ENCODE results near the gene C14orf132.
"Not testable (repeated sequence)": the region's sequence is repeated elsewhere in the genome, so short reads cannot be mapped to it uniquely, and the experiment has no call there.

Gene C14orf132

GRCh38 chr14:96060186-96060933, 21.2 kb downstream of the C14orf132 start:
- no peak for DNase-seq

GRCh38 chr14:96062010-96062409, 22.8 kb downstream of the C14orf132 start:
- no peak for DNase-seq

GRCh38 chr14:96062506-96062905, 23.3 kb downstream of the C14orf132 start:
- no peak for DNase-seq

- DNase-seq = no peak
These were observed 25.7 kb downstream of the C14orf132 start for GRCh38 chr14:96064866-96065265.

GRCh38 chr14:96065661-96066459, 26.7 kb downstream of the C14orf132 start:
- DNase-seq = no peak

- no peak for DNase-seq
These were observed 27.8 kb downstream of the C14orf132 start for GRCh38 chr14:96066976-96067375.

GRCh38 chr14:96067985-96068930, 29.1 kb downstream of the C14orf132 start:
- no peak for DNase-seq

- DNase-seq = no peak
These were observed 30.3 kb downstream of the C14orf132 start for GRCh38 chr14:96069421-96069820.

GRCh38 chr14:96071561-96071960, 32.4 kb downstream of the C14orf132 start:
- no peak for DNase-seq

- DNase-seq = no peak
These were observed 32.9 kb downstream of the C14orf132 start for GRCh38 chr14:96072076-96072475.

GRCh38 chr14:96072746-96073145, 33.6 kb downstream of the C14orf132 start:
- no peak for DNase-seq

- not testable (repeated sequence) for DNase-seq
These were observed 34.3 kb downstream of the C14orf132 start for GRCh38 chr14:96073260-96074039.

- no peak for DNase-seq
These were observed 38.9 kb downstream of the C14orf132 start for GRCh38 chr14:96077983-96078624.

- DNase-seq = no peak
These were observed 39.5 kb downstream of the C14orf132 start for GRCh38 chr14:96078625-96079016.

GRCh38 chr14:96079066-96079465, 39.9 kb downstream of the C14orf132 start:
- no peak for DNase-seq

GRCh38 chr14:96080571-96080970, 41.4 kb downstream of the C14orf132 start:
- no peak for DNase-seq

- DNase-seq = no peak
These were observed 42.1 kb downstream of the C14orf132 start for GRCh38 chr14:96081224-96081623.

- DNase-seq = no peak
These were observed 42.7 kb downstream of the C14orf132 start for GRCh38 chr14:96081767-96082400.

- no peak for DNase-seq
These were observed 43.5 kb downstream of the C14orf132 start for GRCh38 chr14:96082420-96083300.

- DNase-seq = no peak
These were observed 44.6 kb downstream of the C14orf132 start for GRCh38 chr14:96083667-96084320.

Measured in CD4-positive, alpha-beta T cell treated with Interleukin-4 for 4 hours (primary cell).